Stimulated activated CD4-positive, alpha-beta T cell treated with anti-CD3 and anti-CD28 coated beads, Interleukin-12 subunit alpha, Interleukin-12 subunit beta, amount 100 ng/mL, for 24 hours (primary cell): Measurements from ENCODE around the gene TIMM44.
"Not testable (repeated sequence)": the region's sequence is repeated elsewhere in the genome, so short reads cannot be mapped to it uniquely, and the experiment has no call there.

ENCODE experiments used
- DNase-seq, 2 experiments: peaks; one replicate each; pipeline ENCODE4 v3.0.0-alpha.2; 2020; ENCODE audit warnings: low read depth in 2 of 2

TIMM44 gene

DNA sequence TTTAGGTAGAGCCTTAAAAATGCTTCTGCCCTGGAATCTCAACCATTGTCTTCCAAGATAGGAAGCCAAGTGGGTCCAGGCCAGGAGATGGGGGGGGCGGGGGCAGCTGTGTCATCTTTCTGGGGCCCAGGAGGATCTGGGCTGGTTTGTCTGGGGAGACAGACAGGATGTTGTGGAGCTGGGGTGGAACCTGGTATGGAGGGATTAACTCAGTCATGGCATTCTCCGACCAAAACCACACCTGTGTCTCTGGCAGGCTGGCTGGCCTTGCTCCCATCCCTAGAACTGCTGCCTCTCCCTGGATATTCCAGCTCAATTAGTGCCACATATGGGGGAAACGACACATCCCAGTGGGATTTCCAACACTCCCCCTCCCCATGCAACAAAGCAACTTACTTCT, 42.5 kb downstream of the TIMM44 start:
- no peak for DNase-seq

DNA sequence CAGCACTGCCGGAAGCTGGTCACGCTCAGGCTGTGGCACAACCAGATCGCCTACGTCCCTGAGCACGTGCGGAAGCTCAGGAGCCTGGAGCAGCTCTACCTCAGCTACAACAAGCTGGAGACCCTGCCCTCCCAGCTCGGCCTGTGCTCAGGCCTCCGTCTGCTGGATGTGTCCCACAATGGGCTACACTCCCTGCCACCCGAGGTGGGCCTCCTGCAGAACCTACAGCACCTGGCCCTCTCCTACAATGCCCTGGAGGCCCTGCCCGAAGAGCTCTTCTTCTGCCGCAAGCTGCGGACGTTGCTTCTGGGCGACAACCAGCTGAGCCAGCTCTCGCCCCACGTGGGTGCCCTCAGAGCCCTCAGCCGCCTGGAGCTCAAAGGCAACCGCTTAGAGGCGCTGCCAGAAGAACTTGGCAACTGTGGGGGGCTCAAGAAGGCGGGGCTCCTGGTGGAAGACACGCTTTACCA, 43.0 kb downstream of the TIMM44 start:
- no peak for DNase-seq

DNA sequence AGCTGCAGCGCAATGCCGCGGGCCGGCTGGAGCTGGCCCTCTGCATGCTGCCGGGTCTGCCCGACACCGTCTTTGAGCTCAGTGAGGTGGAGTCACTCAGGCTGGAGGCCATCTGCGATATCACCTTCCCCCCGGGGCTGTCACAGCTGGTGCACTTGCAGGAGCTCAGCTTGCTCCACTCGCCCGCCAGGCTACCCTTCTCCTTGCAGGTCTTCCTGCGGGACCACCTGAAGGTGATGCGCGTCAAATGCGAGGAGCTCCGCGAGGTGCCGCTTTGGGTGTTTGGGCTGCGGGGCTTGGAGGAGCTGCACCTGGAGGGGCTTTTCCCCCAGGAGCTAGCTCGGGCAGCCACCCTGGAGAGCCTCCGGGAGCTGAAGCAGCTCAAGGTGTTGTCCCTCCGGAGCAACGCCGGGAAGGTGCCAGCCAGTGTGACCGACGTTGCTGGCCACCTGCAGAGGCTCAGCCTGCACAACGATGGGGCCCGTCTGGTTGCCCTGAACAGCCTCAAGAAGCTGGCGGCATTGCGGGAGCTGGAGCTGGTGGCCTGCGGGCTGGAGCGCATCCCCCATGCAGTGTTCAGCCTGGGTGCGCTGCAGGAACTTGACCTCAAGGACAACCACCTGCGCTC, 43.6 kb downstream of the TIMM44 start:
- DNase-seq = no peak

DNA sequence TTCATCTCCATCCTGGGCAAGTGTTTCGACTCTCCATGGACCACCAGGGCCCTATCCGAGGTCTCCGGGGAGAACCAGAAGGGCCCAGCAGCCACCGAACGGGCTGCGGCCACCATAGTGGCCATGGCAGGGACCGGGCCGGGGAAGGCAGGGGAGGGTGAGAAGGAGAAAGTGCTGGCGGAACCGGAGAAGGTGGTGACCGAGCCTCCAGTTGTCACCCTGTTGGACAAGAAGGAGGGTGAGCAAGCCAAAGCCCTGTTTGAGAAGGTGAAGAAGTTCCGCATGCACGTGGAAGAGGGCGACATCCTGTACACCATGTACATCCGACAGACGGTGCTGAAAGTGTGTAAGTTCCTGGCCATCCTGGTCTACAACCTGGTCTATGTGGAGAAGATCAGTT, 44.5 kb downstream of the TIMM44 start:
- no peak for DNase-seq

DNA sequence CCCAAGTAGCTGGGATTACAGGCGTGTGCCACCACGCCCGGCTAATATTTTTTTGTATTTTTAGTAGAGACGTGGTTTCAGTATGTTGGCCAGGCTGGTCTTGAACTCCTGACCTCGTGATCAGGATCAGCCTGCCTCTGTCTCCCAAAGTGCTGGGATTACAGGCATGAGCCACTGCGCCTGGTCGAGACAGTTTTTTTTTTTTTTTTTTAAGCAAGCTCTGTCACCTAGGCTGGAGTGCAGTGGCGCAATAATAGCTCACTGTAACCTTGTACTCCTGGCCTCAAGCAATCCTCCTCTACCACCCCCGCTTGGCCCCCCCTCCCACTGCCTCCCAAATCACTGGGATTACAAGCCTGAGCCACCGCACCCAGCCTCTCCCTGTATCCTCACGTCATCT, 46.2 kb downstream of the TIMM44 start:
- no peak for DNase-seq

DNA sequence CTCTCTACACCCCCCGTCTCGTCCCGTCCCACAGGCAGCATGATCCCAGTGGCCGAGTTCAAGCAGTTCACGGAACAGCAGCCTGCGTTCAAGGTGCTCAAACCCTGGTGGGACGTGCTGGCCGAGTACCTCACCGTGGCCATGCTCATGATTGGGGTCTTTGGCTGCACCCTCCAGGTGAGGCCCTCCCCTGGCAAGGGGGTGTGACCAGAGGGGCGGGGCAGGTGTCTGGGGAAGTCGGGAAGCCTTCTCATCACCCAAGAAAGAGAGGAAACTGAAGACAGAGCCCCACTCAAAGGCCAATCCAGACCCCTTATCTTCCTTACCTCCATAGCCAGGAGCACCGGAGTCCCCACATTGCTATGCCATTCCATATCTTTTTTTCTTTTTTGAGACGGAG, 47.9 kb downstream of the TIMM44 start:
- DNase-seq = no peak

DNA sequence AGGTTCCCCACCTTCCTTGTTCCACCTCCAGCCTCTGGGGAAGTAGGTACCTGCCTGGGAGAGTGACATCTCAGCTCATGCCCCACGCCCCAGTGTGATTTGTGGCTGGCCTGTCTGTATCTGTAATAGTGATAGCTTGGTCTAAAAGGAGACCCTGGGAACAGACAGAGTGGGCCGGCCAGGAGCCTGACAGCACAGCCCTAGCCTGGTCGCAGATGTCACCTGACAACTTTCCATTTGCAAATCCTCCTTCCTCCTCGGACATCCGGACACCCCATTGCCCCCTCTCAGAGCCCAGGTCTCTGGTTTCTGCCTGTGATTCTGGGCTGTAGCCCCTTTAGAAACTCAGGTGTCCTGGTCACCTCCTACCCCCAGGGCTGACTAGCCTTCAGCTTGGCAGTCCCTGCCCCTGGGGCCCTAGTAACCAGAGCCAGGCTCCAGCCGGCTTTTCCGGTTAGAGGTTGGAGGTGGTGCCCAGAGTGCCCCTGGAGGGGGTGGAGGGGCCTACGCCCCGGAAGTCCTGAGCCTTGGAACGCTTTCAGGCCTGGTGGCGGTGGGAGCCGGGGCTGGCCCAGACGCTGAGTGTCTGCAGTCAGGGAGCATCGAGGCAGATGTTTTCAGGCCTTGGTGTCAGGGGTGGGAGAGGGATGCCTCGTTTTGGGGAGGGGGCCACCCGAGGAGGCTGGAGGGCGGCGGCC, 48.7 kb downstream of the TIMM44 start:
- no peak for DNase-seq

DNA sequence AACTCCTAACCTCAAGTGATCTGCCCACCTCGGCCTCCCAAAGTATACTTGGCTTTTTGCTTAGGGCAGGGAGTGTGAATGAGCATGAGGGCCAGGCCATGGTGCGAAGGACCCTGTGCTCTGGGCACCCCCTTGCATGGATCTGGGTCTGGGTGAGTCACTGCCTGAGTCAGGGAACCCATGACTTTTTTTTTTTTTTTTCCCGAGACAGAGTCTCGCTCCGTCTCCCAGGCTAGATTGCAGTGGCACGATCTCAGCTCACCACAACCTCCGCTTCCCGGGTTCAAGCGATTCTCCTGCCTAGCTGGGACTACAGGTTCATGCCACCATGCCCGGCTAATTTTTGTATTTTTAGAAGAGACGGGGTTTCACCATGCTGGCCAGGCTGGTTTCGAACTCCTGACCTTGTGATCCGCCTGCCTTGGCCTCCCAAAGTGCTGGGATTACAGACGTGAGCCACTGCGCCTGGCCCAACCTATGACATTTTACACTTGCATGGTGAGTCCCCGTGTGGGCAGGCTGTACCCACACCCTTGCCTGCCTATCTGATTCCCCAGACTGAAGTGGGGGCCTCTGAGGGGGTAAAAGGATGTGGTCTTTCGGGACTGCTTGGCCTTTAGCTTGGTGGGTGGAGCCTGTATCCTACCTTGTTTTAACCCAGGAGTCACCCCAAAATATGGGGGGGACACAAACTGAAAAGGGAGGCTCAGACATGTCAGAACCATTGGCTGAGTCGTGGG, 49.9 kb downstream of the TIMM44 start:
- not testable (repeated sequence) for DNase-seq

DNA sequence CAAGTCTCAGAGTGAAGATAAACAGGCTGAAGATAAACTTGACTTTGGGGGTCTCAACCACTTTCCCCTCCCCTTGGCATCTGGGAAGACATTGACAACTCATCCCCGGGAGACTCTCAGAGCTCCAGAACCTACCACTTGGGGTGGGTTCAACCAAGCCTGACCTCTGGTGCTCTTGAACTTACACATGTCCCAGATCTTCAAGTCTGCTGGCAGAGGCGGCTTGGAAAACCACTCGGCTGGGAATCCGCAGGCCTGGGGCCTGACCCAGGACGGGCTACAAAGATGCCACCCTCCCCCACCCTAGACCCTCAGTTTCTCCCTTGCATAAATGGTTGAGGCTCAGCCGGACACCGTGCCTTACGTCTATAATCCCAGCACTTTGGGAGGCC, 54.6 kb downstream of the TIMM44 start:
- no peak for DNase-seq

DNA sequence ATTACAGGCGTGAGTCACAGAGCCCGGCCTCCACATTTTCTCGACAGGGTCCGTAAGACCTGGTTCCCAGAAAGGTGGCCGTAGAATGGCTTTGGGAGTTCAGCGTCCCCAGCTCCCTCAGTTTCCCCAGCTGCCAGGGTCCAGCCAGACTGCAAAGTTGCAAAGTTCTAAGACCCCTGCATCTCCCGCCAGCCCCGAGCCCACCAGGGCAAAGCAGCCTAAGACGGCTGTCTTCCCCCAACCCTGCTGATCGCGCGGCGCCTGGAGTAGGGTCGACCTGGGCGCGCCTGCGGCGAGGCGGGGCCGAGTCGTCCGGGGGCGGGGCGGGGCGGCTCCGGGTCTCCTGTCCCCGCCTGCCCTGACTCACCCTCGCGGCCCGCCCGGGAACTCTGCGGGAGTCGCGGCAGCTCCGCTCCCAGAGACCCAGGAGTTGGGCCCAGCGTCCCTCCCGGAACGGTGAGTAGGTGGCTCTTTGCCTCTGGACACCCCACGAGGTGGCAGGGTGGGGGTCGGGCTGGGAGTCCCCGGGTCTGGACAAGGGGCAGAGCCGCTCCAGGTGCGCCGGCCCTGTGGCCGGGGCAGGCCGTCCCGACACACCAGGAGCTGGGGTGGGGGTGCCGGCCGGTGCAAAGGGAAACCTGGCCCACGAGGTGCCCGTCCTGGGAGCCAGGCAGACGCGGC, 55.2 kb downstream of the TIMM44 start, which contains the start of gene LRRC8E:
Gene LRRC8E (plus strand): TSS at position 366 of the 681 bp plus-strand sequence. CDS start 7,094 bp downstream, outside the sequence.
- peak in 1 of 2 experiments; percentile 49 for DNase-seq

DNA sequence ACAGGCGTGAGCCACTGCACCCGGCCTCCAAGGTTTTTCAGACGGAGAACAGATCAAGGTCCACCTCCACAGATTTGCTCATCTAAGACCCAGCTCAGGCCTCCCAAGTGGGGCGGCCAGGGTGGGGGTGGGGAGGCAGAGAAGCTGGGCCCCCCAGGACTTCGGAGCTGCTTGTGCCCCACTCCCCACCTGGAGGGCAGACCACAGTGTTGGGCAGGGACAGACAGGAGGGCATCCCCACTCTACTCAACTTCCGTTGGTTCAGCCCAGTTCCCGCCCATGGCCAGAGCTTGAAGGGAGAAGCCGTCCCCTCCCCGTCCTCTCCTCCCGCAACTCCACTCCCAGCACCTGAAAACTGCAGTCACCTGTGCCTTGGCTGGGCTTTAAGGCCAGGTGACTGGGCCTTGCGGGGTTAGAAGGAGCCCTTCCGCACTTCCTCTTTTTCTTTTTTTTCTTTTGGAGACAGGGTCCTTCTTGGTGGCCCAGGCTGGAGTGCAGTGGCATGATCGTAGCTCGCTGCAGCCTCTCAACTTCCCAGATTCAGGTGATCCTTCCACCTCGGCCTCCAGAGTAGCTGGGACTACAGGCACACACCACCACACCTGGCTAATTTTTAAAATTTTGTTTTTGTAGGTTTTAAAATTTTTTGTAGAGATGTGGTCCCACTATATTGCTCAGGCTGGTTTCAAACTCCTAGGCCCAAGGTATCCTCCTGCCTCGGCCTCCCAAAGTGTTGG, 55.9 kb downstream of the TIMM44 start:
- DNase-seq = no peak

DNA sequence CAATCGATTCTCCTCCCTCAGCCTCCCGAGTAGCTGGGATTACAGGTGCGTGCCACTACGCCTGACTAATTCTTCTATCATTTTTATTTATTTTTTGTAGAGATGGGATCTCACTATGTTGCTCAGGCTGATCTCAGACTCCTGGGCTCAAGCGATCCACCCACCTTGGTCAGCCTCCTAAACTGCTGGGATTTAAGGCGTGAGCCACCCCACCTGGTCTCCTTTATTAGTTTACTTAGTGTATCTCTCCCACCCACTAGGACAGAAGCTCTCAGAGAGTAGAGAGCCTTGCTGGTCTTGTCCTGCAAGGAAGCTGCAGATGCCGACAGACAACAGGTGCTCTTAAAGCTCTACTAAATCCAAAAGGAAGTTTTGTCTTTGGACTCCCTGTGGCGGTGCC, 57.6 kb downstream of the TIMM44 start:
- DNase-seq = no peak

DNA sequence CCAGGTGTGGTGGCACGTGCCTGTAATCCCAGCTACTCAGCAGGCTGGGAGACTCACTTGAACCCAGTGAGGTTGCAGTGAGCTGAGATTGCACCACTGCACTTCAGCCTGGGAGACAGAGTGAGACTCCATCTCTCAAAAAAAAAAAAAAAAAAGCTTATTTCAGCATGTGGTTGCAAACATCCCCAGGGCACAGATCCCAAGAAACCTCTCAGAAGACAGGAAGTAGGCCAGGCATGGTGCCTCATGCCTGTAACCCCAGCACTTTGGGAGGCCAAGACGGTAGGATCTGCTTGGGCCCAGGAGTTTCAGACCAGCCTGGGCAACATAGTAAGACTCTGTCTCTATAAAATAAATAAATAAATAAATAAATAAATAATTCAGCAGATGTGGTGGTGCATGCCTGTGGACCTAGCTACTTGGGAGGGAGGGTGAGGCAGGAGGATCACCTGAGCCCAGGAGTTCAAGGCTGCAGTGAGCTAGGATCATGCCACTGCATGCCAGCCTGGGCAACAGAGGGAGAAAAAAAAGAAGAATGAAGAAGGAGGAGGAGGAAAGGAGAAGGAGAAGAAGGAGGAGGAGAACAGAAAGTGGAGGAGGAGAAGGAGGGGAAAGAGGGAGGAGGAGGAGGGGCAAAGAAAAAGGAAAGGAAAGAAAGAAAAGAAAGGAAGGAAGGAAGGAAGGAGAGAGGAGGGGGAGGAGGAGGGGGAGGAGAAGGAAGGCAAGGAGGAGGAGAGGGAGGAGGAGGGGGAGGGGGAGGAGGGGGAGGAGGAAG, 59.5 kb downstream of the TIMM44 start:
- no peak for DNase-seq

DNA sequence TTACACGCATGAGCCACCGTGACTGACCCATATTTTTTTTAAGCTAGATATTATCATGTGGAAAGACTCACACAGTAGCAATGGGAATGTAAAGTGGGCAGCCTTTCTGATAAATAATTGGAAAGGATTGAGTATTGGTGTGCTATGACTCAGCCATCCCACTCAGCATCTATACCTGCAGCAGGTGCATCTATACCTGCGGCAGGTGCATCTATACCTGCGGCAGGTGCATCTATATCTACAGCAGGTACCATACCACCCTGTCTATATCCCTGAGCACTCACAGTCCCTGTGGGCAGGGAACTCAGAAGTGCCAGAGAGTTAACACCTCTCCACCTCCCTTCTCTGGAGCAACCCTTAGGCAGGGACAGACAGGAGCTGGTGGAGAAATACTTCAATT, 60.4 kb downstream of the TIMM44 start:
- no peak for DNase-seq

DNA sequence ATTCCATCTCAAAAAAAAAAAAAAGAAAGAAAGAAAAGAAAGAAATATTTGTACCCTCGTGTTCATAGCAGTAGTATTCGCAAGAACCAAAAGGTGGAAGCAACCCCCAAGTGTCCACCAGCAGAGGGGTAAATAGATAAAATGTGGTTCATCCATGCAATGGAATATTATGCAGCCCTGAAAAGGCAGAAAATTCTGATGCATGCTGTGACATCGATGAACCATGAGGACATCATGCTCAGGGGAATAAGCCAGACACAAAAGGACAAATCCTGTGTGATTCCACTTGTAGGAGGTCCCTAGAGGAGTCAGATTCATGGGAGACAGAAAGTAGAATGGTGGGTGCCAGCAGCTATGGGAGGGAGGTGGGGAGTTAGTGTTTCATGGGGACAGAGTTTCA, 61.6 kb downstream of the TIMM44 start:
- DNase-seq = no peak

DNA sequence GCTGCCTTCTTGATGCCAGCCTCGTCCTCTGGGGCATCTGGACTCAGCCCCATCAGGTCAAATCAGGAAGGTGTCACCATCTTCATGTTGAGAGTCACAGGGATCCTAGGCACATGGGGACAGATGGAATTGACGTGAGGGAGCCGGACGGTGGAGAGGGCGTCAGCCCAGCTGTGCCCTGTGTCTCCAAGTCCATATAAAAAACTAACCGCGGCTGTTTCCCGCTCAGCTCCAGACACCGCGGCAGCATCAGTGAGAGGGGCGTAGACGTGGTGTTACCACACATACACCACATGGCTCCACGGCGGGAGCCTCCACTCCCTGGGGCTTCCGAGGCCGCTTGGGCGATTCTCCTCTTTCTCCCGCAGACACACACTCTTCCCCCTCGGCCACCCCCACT, 63.6 kb downstream of the TIMM44 start:
- DNase-seq = no peak

DNA sequence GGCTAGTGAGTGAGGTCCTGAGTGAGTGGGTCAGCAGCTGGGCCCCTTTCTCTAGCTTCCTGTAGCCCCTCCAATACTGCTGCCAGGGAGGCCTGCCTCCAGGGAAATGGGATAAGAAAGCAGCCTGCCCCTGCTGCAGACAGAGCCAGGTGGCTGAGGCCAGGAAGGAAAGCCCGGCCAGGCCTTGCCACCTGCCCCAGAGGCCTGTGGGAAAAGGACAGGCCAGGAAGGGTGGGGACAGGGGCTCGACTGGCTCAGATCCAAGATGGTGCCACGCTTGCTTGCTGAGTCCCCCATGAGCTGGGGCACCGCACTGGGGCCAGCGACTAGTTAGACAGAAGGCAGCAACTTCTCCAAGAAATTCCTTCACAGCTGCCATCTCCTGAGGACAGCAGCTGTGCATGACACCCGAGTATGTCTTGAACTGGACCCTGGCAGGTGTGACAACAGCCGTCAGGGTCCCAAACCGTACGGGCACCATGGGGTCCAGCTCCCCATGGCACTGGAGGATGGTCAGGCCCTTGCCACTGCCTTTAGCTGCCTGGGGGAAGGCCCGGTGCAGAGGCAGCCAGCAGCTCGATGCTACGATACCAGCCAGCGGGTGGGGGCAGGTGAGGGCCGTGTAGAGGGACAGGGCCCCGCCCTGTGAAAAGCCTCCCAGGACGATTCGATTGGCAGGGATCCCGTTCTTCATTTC, 64.2 kb downstream of the TIMM44 start:
- DNase-seq = no peak

DNA sequence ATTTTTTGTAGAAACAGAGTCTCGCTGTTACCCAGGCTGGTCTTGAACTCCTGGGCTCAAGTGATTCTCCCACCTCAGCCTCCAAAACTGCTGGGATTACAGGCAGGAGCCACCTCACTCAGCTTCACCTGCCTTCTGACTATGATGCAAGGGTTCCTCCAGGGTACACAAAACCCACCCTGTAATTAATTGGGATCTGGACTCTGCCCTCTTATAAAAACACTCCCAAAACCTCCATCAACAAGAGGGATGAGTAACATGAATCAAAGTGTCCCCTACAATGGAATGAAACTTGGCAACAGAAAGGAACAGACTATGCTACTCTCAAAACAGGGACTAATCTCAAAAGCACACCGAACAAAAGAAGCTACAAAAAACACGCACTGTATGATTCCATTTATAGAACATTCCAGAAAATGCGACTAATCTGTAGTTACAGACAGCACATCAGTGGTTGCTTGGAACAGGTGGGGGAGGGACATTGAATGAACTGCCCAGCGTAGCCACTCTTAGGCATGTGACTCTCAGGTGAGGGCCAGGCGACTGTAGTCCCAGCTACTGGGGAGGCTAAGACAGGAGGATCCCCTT, 66.1 kb downstream of the TIMM44 start:
- no peak for DNase-seq
